Measurements from ENCODE around the gene WDR18. TPM values are rescaled to one million over a fixed set of nuclear protein-coding genes. Genes with fewer than 3 reads are reported as not detected.

The WDR18 gene
- polyA plus RNA-seq, 1 donor (not counting 4 experiments of a cell fraction or from before 2014, with no cell fraction given) = 26.3 TPM

GRCh38 chr19:936175-936546 is 48.0 kb upstream of the WDR18 start:
- Histone ChIP-seq H3K4me2 (ENCODE audit: control insufficient read depth, extremely low read depth, insufficient read depth, low read depth, low read length) (no peak overlapping the region), H3K4me3 (ENCODE audit: control insufficient read depth in 2 of 3, extremely low read depth in 1 of 3, insufficient read depth in 2 of 3, low read depth in 1 of 3, low read length in 3 of 3) (no peak overlapping the region), H3K27me3 (ENCODE audit: control insufficient read depth, extremely low read depth, insufficient read depth, low read length) (no peaks in the 10 kb centered on the region), H3K9ac (ENCODE audit: control insufficient read depth, extremely low read depth, insufficient read depth, low read length) (no peak overlapping the region), H3K36me3 (ENCODE audit: control insufficient read depth in 2 of 2, extremely low read depth in 1 of 2, insufficient read depth in 2 of 2, low read length in 2 of 2) (peaks cover 0 to 4% of the 10 kb centered on the region in 2 experiments), H3K9me1 (ENCODE audit: control insufficient read depth, extremely low read depth, insufficient read depth, low read length) (no peaks in the 10 kb centered on the region), H3K4me1 (ENCODE audit: control insufficient read depth, extremely low read depth, insufficient read depth, low read length) (peaks cover 7% of the 10 kb centered on the region), H4K20me1 (ENCODE audit: control insufficient read depth, extremely low read depth, insufficient read depth, low read length) (peaks cover 6% of the 10 kb centered on the region), H3K79me2 (ENCODE audit: control insufficient read depth, insufficient read depth, low read length) (no peaks in the 10 kb centered on the region), H3K27ac (ENCODE audit: control insufficient read depth, insufficient read depth, low read length) (no peak overlapping the region), H2AFZ (ENCODE audit: control insufficient read depth, low read length) (no peak overlapping the region), H3K9me3 (ENCODE audit: control insufficient read depth, low read depth, low read length) (no peaks in the 10 kb centered on the region)
- TF ChIP-seq CTCF (optimal IDR thresholded peaks at IDR 0.05 in 1 of 3, IDR thresholded peaks at IDR 0.05 in 1 of 3, conservative IDR thresholded peaks at IDR 0.05 in 1 of 3; ENCODE audit: extremely low read depth in 1 of 3, insufficient read depth in 2 of 3, low read length in 3 of 3) (no peak), EZH2 (IDR thresholded peaks at IDR 0.05; ENCODE audit: low read length) (no peak)
- FAIRE-seq (no peak), DNase-seq (ENCODE audit: low read depth, low spot score) (no peak)
- dilution Hi-C loops (cut with MboI; ENCODE audit: extremely low pct_ligation_motif_present, low sequenced_read_pairs) = no loop called here

GRCh38 chr19:937259-937694 is 46.9 kb upstream of the WDR18 start:
- H3K4me3 ChIP-seq (ENCODE audit: control insufficient read depth in 2 of 3, extremely low read depth in 1 of 3, insufficient read depth in 2 of 3, low read depth in 1 of 3, low read length in 3 of 3) = no peak overlapping the region
- no peaks in the 10 kb centered on the region for H3K79me2 ChIP-seq (ENCODE audit: control insufficient read depth, insufficient read depth, low read length)
- no peaks in the 10 kb centered on the region for H3K27me3 ChIP-seq (ENCODE audit: control insufficient read depth, extremely low read depth, insufficient read depth, low read length)
- no peak overlapping the region for H3K9ac ChIP-seq (ENCODE audit: control insufficient read depth, extremely low read depth, insufficient read depth, low read length)
- FAIRE-seq (no peak), DNase-seq (ENCODE audit: low read depth, low spot score) (no peak)
- H3K4me2 ChIP-seq (ENCODE audit: control insufficient read depth, extremely low read depth, insufficient read depth, low read depth, low read length) = no peak overlapping the region
- peaks cover 15% of the 10 kb centered on the region for H3K4me1 ChIP-seq (ENCODE audit: control insufficient read depth, extremely low read depth, insufficient read depth, low read length)
- TF ChIP-seq CTCF (optimal IDR thresholded peaks at IDR 0.05 in 1 of 3, IDR thresholded peaks at IDR 0.05 in 1 of 3, conservative IDR thresholded peaks at IDR 0.05 in 1 of 3; ENCODE audit: extremely low read depth in 1 of 3, insufficient read depth in 2 of 3, low read length in 3 of 3) (no peak), EZH2 (IDR thresholded peaks at IDR 0.05; ENCODE audit: low read length) (no peak)
- no peak overlapping the region for H3K27ac ChIP-seq (ENCODE audit: control insufficient read depth, insufficient read depth, low read length)
- dilution Hi-C loops (cut with MboI; ENCODE audit: extremely low pct_ligation_motif_present, low sequenced_read_pairs) = no loop called here
- H2AFZ ChIP-seq (ENCODE audit: control insufficient read depth, low read length) = no peak overlapping the region
- no peaks in the 10 kb centered on the region for H3K9me3 ChIP-seq (ENCODE audit: control insufficient read depth, low read depth, low read length)
- H3K36me3 ChIP-seq (ENCODE audit: control insufficient read depth in 2 of 2, extremely low read depth in 1 of 2, insufficient read depth in 2 of 2, low read length in 2 of 2) = peaks cover 0 to 4% of the 10 kb centered on the region in 2 experiments
- peaks cover 6% of the 10 kb centered on the region for H4K20me1 ChIP-seq (ENCODE audit: control insufficient read depth, extremely low read depth, insufficient read depth, low read length)
- H3K9me1 ChIP-seq (ENCODE audit: control insufficient read depth, extremely low read depth, insufficient read depth, low read length) = peaks cover 2% of the 10 kb centered on the region

All from keratinocyte (primary cell).